ENCODE data around the gene CHST7.
A peak's percentile ranks its signal among the peaks of the same experiment; 100 is the strongest.

CHST7 gene

DNA sequence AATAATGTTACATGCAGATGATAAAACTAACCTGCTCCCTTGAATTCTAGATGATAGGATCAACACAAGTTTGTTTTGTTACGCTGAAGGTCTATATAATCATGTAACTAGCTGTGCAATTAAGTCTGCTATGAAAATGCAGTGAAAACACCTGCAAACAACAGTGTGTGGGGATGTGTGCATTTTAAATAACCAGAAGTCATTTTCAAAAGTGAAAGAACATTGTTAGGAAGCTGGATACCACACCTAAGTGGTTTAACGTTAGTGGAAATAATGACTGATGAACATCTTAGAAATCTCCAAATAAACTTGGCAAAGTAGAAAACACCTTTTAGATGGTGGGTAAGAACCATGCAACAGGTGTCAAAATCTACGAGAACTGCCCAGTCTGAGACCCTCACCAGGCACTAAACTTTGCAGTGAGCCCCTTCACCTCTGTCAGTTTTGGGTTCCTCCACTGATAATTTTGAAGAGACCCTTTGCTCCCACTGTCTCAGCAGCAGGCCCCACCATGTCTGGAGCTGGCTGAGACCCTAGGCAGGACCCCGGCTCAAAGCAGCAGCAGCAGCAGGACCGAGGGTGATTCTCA lies 36.6 kb downstream of the CHST7 start:
- no peak for DNase-seq

DNA sequence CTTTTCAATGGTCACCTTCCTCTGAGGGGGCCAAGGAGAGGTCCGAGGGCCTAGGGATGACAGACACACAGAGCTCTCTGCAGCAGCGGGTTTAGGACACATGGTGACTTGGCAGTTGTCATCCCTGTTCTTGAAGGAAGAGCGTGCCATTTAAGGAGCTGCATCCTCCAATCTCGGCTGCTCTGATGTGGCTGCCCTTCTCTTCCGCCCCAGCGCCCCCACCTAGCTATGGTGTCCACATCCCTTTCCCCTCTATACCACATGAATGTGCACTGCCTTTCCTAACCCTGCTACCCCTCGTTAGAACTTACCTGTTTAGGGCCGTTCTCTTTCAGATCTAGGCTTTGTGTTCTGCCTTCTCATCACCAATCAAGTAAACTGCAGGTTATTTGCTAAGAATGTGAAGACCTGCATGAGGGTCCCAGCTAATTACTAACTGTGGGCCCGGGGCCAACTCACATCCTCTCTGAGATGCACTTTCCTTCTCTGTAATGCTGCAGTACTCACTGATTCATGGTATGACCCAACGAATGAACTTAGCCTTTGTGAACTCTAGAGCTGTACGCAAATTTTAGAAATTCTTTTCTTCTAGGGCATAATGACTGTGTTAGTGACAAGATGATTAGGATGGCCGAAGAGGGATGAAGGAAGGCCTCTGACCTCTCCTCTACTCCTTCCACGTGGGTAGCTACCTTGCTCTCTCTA lies 38.2 kb downstream of the CHST7 start:
- no peak for DNase-seq

DNA sequence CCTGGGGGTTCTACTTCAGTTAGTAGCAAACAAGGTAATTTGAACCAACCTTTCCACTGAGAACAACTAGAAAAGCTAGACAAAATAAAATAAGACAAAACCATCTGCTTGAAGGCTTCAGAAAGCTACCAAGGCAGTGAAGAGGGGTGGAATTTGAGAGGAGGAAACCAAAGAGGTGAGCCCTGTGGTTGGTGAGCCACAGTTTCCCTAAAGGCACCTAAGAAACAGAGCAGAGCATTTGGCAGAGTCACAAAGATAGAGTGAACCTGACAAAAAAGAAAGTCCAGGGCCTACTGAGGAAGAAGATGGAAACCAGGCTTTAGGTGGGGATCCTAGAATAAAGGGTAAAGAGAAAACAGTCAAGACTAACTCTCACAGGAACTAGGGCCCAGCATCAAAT lies 44.3 kb downstream of the CHST7 start:
- DNase-seq = no peak

DNA sequence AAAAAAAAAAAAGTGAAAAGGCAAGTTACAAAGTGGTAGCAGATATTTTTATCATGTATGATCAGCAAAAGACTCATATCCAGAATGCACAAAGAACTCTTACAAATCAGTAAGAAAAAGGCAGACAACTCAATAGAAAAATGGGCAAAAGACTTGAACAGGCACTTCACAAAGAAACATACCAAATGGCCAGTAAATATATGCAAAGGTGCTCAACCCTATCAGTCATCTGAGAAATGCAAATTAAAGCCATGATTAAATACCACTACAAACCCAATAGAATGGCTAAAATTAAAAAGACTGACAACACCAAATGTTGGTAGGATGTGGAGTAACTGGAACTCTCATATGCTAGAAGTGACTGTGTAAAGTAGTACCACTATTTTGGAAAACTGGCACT lies 45.4 kb downstream of the CHST7 start:
- no peak for DNase-seq

DNA sequence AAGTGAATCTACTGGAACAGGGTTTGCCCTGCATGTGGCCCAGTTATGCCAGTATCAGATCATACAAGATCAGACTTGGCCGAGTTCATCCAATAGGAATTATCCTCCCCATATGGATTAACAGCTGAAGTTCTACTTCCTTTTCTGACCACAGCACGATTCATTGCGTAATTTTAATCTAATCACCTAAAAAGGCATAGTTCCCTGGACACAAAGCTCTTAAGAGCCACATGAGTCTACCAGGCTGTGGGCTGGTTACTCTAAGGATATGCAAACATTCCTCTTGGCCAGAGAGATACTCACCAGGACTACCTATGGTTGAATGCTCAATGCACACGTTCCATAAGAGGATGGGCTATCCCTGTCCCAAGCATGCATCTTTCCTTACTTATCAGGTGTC lies 46.9 kb downstream of the CHST7 start:
- DNase-seq = no peak

DNA sequence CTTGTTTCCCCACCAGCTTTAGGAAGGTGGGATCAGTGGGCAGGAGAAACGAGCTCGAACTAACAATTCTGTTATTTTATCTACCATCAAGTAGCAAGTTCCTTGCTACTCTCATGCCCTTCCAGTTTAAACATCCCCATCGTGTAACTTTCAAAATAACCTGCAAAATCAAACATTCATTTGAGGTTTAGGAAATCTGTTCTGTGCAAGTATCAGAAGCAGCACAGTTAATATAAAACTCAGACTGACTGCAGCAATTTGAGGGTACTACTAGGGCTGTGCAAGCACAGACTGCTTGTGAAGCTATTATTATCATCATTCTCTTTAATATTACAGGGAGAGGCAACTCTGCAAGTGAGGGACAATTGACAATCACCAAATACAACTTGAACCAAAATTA lies 48.0 kb downstream of the CHST7 start:
- DNase-seq = no peak

DNA sequence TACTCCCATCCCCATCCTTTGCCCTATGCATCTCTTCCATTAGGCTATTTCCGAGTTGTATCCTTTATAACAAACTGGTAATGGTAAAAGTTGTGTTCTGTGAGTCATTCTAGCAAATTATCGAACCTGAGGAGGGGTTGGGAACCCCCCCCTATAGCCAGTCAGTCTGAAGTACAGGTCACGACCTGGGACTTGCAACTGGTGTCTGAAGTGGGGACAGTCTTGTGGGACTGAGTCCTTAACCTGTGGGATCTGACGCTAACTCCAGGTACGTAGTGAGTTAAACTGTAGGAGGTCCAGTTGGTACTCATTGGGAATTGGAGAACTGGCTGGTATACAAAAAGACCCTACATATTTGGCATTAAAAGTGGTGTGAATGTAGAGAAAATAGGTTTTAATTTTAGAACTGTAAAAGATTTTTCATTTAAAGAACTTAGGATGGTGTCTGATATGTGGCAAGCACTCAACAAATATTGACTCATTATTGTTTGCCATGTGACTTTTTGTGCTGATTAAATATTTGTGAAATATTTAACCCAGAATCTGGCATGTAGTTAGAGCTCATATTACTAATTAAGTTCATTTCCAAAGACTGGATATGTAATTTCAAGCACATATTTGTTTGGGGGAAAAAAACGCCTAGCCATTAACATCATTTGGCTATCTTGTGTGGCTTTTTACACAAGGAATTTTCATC lies 50.7 kb downstream of the CHST7 start:
- DNase-seq = no peak

DNA sequence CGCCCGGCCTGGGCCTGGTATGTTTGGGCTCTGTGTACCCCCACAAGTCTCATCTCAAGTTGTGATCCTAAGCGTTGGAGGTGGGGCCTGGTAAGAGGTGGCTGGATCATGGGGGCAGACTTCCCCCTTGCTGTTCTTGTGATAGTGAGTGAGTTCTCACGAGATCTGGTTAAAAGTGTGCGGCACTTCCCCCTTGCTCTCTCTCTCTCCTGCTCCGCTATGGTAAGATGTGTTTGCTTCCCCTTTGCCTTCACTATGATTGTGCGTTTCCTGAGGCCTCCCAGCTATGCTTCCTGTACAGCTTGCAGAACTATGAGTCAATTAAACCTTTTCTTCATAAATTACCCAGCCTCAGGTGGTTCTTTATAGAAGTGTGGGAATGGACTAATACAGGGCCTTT lies 53.0 kb downstream of the CHST7 start:
- DNase-seq = no peak

DNA sequence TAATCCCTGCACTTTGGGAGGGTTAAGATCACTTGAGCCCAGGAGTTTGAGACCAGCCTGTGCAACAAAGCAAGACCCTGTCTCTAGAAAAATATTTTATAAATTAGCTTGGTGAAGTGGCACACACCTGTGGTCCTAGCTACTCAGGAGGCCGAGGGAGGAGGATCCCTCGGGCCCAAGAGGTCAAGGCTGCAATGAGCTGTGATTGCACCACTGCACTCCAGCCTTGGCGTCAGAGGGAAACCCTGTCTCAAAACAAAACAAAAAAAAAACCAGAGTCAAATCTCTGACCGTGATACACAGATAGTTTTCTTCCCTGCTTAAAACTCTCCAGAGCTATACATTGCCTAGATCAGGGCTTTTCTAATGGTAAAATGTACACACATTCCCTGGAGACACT lies 53.5 kb downstream of the CHST7 start:
- no peak for DNase-seq

DNA sequence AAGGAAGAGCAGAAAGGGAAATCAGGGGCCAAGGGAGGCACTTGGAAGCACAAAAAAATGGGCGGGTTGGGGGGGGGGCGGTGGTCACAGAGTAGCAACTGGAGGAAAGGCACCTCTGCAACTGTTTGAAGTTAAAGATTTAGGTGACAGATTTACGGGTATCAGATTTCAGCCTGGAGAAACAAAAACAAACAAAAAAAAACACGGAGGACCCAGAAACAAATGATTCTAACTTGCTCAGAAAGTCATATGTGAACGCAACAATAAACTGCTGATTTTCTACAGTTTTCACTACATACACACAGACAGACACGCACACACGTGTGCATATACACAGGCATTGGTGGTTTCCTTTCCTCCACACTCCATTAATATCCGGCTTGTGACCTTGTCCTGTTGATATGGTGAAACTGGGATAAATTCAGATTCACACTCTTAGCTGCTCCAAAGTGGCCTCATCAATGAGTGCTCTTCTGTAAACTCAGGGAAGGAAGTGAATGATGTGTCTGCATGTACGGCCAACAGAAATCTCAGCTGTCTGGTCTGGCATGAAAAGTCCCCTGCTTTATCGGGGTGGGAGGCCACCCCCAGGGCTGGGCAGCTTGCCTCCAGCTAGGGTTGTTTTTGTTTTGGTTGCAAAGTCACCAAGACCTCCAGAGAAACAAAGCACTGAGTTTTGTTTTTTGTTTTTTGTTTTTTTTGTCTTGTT lies 54.3 kb downstream of the CHST7 start:
- DNase-seq = no peak

DNA sequence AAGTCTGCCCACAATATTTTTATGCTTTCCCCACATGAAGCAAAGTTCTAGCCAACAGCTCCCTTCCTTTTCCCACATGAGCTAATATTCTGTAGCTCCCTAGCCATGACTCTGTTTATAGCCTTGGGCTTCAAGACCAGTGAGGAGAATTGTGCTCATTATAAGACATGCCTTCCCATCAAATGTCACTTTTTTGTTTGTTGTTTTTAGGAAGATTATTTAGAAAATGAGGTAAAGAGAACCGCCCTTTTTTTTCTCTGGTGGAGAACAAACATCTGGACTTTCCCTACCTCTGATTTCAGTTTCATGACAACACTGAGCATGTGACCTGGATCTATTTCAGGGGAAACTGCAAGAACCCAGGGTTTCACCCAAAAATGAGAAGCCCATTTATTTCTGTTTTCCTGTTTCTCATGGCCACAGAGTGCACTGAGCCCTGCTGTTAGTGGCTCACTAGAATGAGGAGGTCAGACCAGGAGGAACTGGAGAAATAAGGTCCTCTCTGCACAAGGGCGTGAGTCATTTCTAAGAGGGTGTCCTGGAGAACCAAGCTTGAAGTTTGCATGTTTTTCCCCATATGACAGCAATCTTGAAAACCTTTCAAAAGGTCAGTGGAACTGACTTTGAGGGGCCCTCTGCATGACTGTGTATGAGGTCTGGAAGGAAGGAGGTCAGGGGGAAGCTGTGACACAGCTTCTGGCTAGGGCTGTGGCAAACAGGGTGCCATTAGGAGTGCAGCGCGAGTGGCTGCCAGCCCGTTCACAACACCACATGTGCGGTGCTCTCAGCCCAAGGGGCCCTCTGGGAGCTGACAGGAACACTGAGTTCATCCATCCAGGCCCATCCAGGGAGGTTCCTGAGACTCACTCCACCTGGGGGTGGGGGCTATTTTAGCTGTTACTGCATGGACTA lies 55.2 kb downstream of the CHST7 start:
- peak; percentile 33 for DNase-seq

DNA sequence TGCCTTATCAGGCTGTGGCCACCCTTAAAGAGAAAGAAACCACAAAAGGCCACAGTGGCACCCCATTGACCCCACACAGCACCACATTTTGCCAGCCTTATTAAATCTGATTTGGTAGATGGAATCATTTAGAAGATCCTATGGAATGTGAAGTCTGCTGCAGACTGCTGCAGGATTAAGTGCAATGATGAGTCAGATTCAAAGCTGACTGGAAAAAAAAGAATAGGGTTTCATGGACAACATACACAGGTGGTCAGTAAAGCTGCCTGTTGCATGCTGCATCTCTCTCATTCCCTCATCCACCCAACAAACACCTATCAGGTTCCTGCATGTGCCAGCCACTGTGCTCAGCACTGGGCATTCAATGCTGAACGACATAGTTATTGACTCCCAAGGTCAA lies 56.6 kb downstream of the CHST7 start:
- no peak for DNase-seq

DNA sequence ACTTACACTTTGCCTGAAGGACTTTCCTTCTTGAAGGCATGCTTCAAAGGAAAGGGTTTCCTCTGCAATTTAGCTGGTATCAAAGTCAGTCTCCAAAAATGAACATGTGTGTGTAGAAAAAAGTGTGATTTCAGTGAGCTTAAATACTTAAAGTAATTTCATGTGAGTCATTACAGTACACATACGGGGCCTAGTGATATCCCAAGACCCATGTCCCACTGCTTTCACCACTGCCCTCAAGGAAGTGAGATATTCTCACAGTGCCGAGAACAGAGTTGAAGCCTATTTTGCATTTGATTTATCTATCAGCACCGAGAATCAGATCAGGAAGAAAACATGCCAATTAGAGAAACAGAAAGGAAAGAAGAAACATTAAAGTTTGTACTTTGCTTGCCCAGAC lies 61.0 kb downstream of the CHST7 start:
- no peak for DNase-seq

DNA sequence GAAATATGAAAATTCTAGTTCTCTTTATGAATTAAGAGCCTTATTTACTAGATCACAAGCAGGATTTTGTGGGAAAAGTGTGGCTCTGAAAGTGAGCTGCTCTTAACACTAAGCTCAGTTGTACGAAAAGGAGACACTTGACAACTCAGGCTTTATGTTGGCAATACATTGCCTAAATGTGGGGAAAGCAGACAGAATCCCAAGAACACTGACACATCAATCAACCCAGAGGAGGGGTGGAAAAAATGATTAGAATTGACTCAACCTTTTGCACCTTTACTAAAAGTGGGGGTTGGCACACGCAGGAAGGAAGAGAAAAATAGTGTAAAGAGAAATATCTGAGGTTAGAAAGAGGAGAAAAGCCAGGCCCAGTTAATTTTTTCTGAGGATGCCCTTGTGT lies 61.6 kb downstream of the CHST7 start:
- no peak for DNase-seq

DNA sequence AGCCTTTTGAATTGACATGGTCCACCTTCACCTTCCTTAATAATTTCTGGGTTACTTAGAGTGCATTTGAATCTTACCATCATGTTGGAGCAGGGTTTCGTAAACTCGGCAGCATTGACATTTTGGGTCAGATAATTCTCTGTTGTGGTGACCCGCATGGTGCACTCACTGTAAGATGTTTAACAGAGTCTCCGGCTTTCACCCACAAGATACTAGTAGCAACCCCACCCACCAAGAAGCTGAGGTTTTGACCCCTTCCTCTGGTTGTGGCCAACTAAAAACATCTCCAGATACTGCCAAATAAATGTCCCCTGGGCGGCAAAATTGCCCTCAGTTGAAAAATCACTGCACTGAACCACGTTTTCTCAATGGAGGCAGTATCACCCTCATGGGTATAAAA lies 62.7 kb downstream of the CHST7 start:
- no peak for DNase-seq

DNA sequence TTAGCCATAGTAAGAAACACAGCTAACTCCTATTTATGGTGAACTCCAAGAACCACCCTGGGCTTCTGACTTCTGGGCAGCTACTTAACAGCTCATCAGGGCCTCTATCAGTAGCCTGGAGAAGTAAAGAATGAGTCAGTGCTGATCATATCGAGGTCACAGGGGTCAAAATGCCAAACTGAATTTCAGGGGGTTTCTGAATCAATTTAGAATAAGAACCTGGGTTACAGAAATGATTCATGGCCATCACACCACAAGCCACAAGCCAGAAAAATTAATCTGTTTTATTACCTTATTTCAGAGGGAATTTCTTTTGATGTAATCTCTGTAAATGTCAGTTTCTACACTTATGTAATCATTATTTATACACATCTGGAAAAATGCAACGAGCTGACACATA lies 64.4 kb downstream of the CHST7 start:
- DNase-seq = no peak

DNA sequence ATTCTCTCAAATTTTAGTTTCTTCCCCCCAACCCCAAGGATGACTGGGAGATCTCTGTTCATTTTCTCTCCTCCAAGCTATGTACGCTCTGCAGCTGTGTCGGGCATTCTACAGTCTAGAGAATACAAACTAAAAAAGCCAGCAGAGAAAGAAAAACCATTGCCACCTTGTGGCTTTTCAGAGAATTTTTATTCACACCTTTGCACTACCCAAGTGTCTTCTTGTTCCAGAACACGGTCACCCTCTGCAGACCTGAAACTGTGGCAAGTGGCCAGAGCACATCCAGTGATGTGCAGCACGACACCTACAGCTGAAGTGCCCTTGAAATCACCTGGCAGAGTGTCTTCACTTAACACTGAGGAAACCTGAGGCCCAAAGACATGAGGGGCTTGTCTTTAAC lies 68.6 kb downstream of the CHST7 start:
- DNase-seq = no peak

DNA sequence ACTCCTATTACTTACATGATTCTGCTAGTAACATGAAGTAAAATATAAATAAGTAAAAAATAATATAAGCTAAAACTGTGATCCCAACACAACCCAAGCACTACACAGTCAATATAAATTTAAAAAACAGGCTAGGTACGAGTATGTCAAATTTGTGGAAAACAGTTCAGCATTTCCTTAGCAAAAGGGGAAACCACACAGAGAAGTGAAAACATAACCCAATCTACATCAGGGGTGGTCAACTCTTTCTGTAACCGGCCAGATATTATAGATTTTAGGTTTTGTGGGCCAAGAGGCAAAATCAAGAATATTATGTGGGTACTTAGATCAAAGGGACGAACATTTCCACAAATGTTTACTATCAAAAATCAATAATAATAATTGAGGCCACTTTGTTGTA lies 70.1 kb downstream of the CHST7 start:
- DNase-seq = no peak

DNA sequence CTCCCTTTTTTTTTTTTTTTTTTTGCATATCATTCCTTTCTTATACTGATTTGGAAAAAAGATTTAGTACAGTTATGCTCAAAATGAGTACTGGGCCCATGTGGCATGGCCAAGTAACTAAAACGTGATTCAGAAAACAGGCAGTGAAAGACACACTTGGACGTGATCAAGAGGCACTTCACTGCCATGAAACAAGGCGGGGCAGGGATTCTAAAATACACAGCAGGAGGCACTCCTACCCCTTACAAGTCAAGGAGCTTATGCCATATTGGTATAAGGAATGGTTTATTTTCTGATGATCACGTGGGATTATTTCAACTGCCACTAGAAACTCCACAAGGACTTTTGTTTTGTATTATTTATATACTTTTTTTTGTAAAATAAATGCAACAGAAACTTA lies 72.0 kb downstream of the CHST7 start:
- no peak for DNase-seq

DNA sequence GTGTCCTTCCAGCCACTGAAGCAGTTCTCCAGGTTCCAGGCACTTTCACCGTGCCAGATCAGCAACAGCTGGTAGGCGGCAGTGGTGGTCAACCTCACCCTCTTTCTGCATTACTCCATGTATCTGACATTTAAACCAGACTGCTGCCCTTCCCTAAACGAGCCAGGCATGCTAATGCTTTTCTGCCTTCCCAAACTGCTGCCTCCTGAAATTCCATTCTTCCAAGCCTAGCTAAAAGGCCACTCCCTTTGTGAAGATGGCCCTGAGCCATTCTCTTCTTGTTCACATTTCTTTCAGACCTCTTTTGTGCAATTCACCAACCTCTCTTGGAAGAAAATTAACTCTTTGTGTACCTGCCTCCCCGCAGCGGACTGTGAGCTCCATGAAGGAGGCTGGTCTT lies 73.7 kb downstream of the CHST7 start:
- DNase-seq = no peak

All from stimulated activated CD8-positive, alpha-beta memory T cell treated with anti-CD3 and anti-CD28 coated beads, Interleukin-4, amount 100 ng/mL, for 48 hours (primary cell).